ENCODE data around the gene TANC1.
A peak's percentile ranks its signal among the peaks of the same experiment; 100 is the strongest.

Gene TANC1

GRCh38 chr2:159144776-159145614, 176.6 kb downstream of the TANC1 start:
- Histone ChIP-seq H4K91ac (ENCODE audit: low read depth, low read length, poor library complexity) (no peak overlapping the region), H2BK5ac (ENCODE audit: low read length) (no peak overlapping the region), H2AK5ac (ENCODE audit: low read depth, low read length) (no peak overlapping the region), H3K4ac (ENCODE audit: low read length) (no peak overlapping the region), H4K8ac (ENCODE audit: low read depth, low read length) (no peak overlapping the region), H3K27ac (replicated peaks; ENCODE audit: low read length) (no peak overlapping the region), H3K4me2 (ENCODE audit: insufficient read depth, low read length, poor library complexity, severe bottlenecking) (no peak overlapping the region), H2AFZ (ENCODE audit: low read length) (no peak overlapping the region), H3K9me3 (replicated peaks in 1 of 2; ENCODE audit: control insufficient read depth in 2 of 2, insufficient read depth in 1 of 2, low read depth in 1 of 2, low read length in 2 of 2) (peaks cover 0 to 14% of the 10 kb centered on the region in 2 donors), H3K36me3 (replicated peaks in 1 of 2; ENCODE audit: control insufficient read depth in 2 of 2, insufficient read depth in 2 of 2, low read length in 2 of 2) (peaks cover 0 to 10% of the 10 kb centered on the region in 2 donors), H2BK120ac (ENCODE audit: low read depth, low read length) (no peak overlapping the region), H3K4me1 (ENCODE audit: control insufficient read depth in 2 of 2, insufficient read depth in 1 of 2, low read depth in 1 of 2, low read length in 2 of 2) (peaks cover 8 to 14% of the 10 kb centered on the region in 2 donors), H3K4me3 (ENCODE audit: low read length in 2 of 2) (no peak overlapping the region), H2BK15ac (ENCODE audit: low read length) (no peak overlapping the region), H2BK12ac (ENCODE audit: low read length) (no peak overlapping the region), H3K9ac (ENCODE audit: low read depth, low read length, poor library complexity) (no peak overlapping the region), H3K14ac (ENCODE audit: low read length) (no peak overlapping the region), H3K27me3 (ENCODE audit: control insufficient read depth in 3 of 3, insufficient read depth in 3 of 3, low read depth in 1 of 3, low read length in 3 of 3) (no peaks in the 10 kb centered on the region), H3K79me1 (ENCODE audit: low read depth, low read length) (no peaks in the 10 kb centered on the region), H3K18ac (ENCODE audit: low read length) (no peak overlapping the region), H3K23ac (ENCODE audit: low read depth, low read length, poor library complexity) (no peak overlapping the region)
- DNase-seq (ENCODE audit: low spot score), result no peak
- no CpG with 5 or more reads among the region's 9 CpGs for WGBS, 2 donors (ENCODE audit: extremely low coverage in 2 of 2, insufficient read length in 2 of 2, insufficient replicate concordance in 1 of 2)

GRCh38 chr2:159145745-159146354, 177.4 kb downstream of the TANC1 start:
- Histone ChIP-seq H2BK15ac (ENCODE audit: low read length) (no peak overlapping the region), H3K14ac (ENCODE audit: low read length) (no peak overlapping the region), H3K27ac (replicated peaks; ENCODE audit: low read length) (no peak overlapping the region), H3K36me3 (replicated peaks in 1 of 2; ENCODE audit: control insufficient read depth in 2 of 2, insufficient read depth in 2 of 2, low read length in 2 of 2) (peaks cover 0 to 18% of the 10 kb centered on the region in 2 donors), H4K8ac (ENCODE audit: low read depth, low read length) (no peak overlapping the region), H2AFZ (ENCODE audit: low read length) (no peak overlapping the region), H3K9me3 (replicated peaks in 1 of 2; ENCODE audit: control insufficient read depth in 2 of 2, insufficient read depth in 1 of 2, low read depth in 1 of 2, low read length in 2 of 2) (peaks cover 0 to 14% of the 10 kb centered on the region in 2 donors), H3K79me1 (ENCODE audit: low read depth, low read length) (no peaks in the 10 kb centered on the region), H2BK5ac (ENCODE audit: low read length) (no peak overlapping the region), H3K4ac (ENCODE audit: low read length) (no peak overlapping the region), H4K91ac (ENCODE audit: low read depth, low read length, poor library complexity) (no peak overlapping the region), H3K23ac (ENCODE audit: low read depth, low read length, poor library complexity) (no peak overlapping the region), H3K27me3 (ENCODE audit: control insufficient read depth in 3 of 3, insufficient read depth in 3 of 3, low read depth in 1 of 3, low read length in 3 of 3) (no peaks in the 10 kb centered on the region), H3K9ac (ENCODE audit: low read depth, low read length, poor library complexity) (no peak overlapping the region), H2AK5ac (ENCODE audit: low read depth, low read length) (no peak overlapping the region), H3K18ac (ENCODE audit: low read length) (no peak overlapping the region), H3K4me1 (ENCODE audit: control insufficient read depth in 2 of 2, insufficient read depth in 1 of 2, low read depth in 1 of 2, low read length in 2 of 2) (peaks cover 14% of the 10 kb centered on the region in 2 donors), H3K4me3 (ENCODE audit: low read length in 2 of 2) (no peak overlapping the region), H2BK120ac (ENCODE audit: low read depth, low read length) (no peak overlapping the region), H2BK12ac (ENCODE audit: low read length) (no peak overlapping the region), H3K4me2 (ENCODE audit: insufficient read depth, low read length, poor library complexity, severe bottlenecking) (no peak overlapping the region)
- no peak for DNase-seq (ENCODE audit: low spot score)
- no CpG with 5 or more reads among the region's 5 CpGs for WGBS, 2 donors (ENCODE audit: extremely low coverage in 2 of 2, insufficient read length in 2 of 2, insufficient replicate concordance in 1 of 2)

- Histone ChIP-seq H3K36me3 (replicated peaks in 1 of 2; ENCODE audit: control insufficient read depth in 2 of 2, insufficient read depth in 2 of 2, low read length in 2 of 2) (peaks cover 0 to 31% of the 10 kb centered on the region in 2 donors), H4K8ac (ENCODE audit: low read depth, low read length) (no peak overlapping the region), H2AFZ (ENCODE audit: low read length) (no peak overlapping the region), H2BK15ac (ENCODE audit: low read length) (peak overlapping the region; percentile 50), H3K27me3 (ENCODE audit: control insufficient read depth in 3 of 3, insufficient read depth in 3 of 3, low read depth in 1 of 3, low read length in 3 of 3) (no peaks in the 10 kb centered on the region), H3K4me2 (ENCODE audit: insufficient read depth, low read length, poor library complexity, severe bottlenecking) (no peak overlapping the region), H2BK5ac (ENCODE audit: low read length) (no peak overlapping the region), H3K4me3 (ENCODE audit: low read length in 2 of 2) (no peak overlapping the region), H4K91ac (ENCODE audit: low read depth, low read length, poor library complexity) (no peak overlapping the region), H3K27ac (replicated peaks; ENCODE audit: low read length) (no peak overlapping the region), H3K23ac (ENCODE audit: low read depth, low read length, poor library complexity) (no peak overlapping the region), H2AK5ac (ENCODE audit: low read depth, low read length) (peak overlapping the region; percentile 17), H3K9me3 (replicated peaks in 1 of 2; ENCODE audit: control insufficient read depth in 2 of 2, insufficient read depth in 1 of 2, low read depth in 1 of 2, low read length in 2 of 2) (peaks cover 0 to 14% of the 10 kb centered on the region in 2 donors), H3K4me1 (ENCODE audit: control insufficient read depth in 2 of 2, insufficient read depth in 1 of 2, low read depth in 1 of 2, low read length in 2 of 2) (peaks cover 14% of the 10 kb centered on the region in 2 donors), H2BK12ac (ENCODE audit: low read length) (peak overlapping the region; percentile 52), H3K14ac (ENCODE audit: low read length) (no peak overlapping the region), H3K79me1 (ENCODE audit: low read depth, low read length) (no peaks in the 10 kb centered on the region), H3K9ac (ENCODE audit: low read depth, low read length, poor library complexity) (no peak overlapping the region), H2BK120ac (ENCODE audit: low read depth, low read length) (no peak overlapping the region), H3K4ac (ENCODE audit: low read length) (no peak overlapping the region), H3K18ac (ENCODE audit: low read length) (peak overlapping the region; percentile 62)
- no peak for DNase-seq (ENCODE audit: low spot score)
- no CpG with 5 or more reads among the region's 14 CpGs for WGBS, 2 donors (ENCODE audit: extremely low coverage in 2 of 2, insufficient read length in 2 of 2, insufficient replicate concordance in 1 of 2)
These were observed 178.7 kb downstream of the TANC1 start for GRCh38 chr2:159146996-159147666.

GRCh38 chr2:159147690-159148089, 179.2 kb downstream of the TANC1 start:
- H3K23ac ChIP-seq (ENCODE audit: low read depth, low read length, poor library complexity), result no peak overlapping the region
- no peak overlapping the region for H2AFZ ChIP-seq (ENCODE audit: low read length)
- H3K27me3 ChIP-seq (ENCODE audit: control insufficient read depth in 3 of 3, insufficient read depth in 3 of 3, low read depth in 1 of 3, low read length in 3 of 3), result no peaks in the 10 kb centered on the region
- no peak for DNase-seq (ENCODE audit: low spot score)
- no peak overlapping the region for H3K18ac ChIP-seq (ENCODE audit: low read length)
- H2BK5ac ChIP-seq (ENCODE audit: low read length), result no peak overlapping the region
- no peak overlapping the region for H2AK5ac ChIP-seq (ENCODE audit: low read depth, low read length)
- no peak overlapping the region for H3K4me3 ChIP-seq (ENCODE audit: low read length in 2 of 2)
- peaks cover 14% of the 10 kb centered on the region in 2 donors for H3K4me1 ChIP-seq (ENCODE audit: control insufficient read depth in 2 of 2, insufficient read depth in 1 of 2, low read depth in 1 of 2, low read length in 2 of 2)
- H3K4me2 ChIP-seq (ENCODE audit: insufficient read depth, low read length, poor library complexity, severe bottlenecking), result no peak overlapping the region
- no peak overlapping the region for H2BK15ac ChIP-seq (ENCODE audit: low read length)
- no peak overlapping the region for H4K91ac ChIP-seq (ENCODE audit: low read depth, low read length, poor library complexity)
- no CpG with 5 or more reads among the region's 3 CpGs for WGBS, 2 donors (ENCODE audit: extremely low coverage in 2 of 2, insufficient read length in 2 of 2, insufficient replicate concordance in 1 of 2)
- no peak overlapping the region for H3K9ac ChIP-seq (ENCODE audit: low read depth, low read length, poor library complexity)
- no peak overlapping the region for H3K4ac ChIP-seq (ENCODE audit: low read length)
- H3K79me1 ChIP-seq (ENCODE audit: low read depth, low read length), result no peaks in the 10 kb centered on the region
- peaks cover 0 to 14% of the 10 kb centered on the region in 2 donors for H3K9me3 ChIP-seq (replicated peaks in 1 of 2; ENCODE audit: control insufficient read depth in 2 of 2, insufficient read depth in 1 of 2, low read depth in 1 of 2, low read length in 2 of 2)
- H2BK12ac ChIP-seq (ENCODE audit: low read length), result no peak overlapping the region
- no peak overlapping the region for H2BK120ac ChIP-seq (ENCODE audit: low read depth, low read length)
- no peak overlapping the region for H4K8ac ChIP-seq (ENCODE audit: low read depth, low read length)
- peaks cover 0 to 36% of the 10 kb centered on the region in 2 donors for H3K36me3 ChIP-seq (replicated peaks in 1 of 2; ENCODE audit: control insufficient read depth in 2 of 2, insufficient read depth in 2 of 2, low read length in 2 of 2)
- H3K14ac ChIP-seq (ENCODE audit: low read length), result no peak overlapping the region
- H3K27ac ChIP-seq (replicated peaks; ENCODE audit: low read length), result no peak overlapping the region
